Activated gamma-delta T cell treated with anti-CD3 and anti-CD28 coated beads, Interleukin-2, amount 50 U/mL, for 16 hours (primary cell): Measurements from ENCODE around the gene ADGRA3.
"Not testable (repeated sequence)": the region's sequence is repeated elsewhere in the genome, so short reads cannot be mapped to it uniquely, and the experiment has no call there.

ENCODE experiments used
- DNase-seq: peaks from one replicate; pipeline ENCODE4 v3.0.0-alpha.2; 2020; ENCODE audit warnings: low read depth

Gene ADGRA3

DNA sequence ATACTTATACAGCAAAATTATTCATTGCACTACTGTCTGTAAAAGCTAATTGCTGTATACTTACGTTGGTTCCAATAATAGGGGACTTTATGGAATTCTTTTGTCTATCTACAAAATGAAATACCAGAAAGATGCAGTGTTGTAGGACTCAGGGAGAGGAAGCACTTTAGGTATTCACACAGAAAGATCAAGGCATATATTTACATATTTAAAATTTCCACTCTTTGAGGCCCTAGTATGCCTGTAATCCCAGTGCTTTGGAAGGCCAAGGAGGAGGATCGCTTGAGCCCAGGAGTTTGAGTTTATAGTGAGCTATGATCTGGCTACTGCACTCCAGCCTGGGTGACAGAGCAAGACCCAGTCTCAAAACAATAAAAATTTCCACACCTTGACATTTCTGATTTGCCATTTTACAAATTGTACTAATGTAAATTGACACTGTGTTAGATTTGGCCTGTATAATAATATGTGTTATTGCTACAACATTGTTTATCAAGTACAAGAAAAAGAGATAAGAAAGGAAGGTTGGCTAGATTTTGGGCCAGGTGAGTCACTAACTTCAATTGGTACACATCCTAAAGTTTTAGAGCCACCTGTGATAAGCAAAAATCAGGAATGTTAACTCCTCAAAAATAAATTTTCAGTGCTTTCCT lies 35.1 kb downstream of the ADGRA3 start:
- no peak for DNase-seq

DNA sequence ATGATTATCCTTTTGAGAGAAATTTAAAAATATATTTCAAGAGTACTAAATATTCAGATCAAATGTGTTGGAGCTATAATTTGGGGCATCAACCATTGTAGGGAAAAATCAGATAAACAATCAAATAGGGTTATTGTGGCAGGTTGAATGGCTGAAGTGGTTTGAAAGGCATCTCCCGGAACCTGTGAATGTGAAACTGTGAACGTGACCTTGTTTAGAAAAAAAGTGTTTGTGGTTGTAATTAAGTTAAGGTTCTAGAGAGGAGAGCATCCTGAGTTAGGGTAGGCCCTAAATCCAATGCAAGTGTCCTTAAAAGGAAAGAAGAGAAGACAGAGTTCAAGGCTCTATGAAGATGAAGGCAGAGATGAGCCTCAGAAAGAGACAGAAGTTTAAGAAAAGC lies 37.4 kb downstream of the ADGRA3 start:
- no peak for DNase-seq

GRCh38 chr4:22477813-22478182 lies 38.1 kb downstream of the ADGRA3 start:
- no peak for DNase-seq

DNA sequence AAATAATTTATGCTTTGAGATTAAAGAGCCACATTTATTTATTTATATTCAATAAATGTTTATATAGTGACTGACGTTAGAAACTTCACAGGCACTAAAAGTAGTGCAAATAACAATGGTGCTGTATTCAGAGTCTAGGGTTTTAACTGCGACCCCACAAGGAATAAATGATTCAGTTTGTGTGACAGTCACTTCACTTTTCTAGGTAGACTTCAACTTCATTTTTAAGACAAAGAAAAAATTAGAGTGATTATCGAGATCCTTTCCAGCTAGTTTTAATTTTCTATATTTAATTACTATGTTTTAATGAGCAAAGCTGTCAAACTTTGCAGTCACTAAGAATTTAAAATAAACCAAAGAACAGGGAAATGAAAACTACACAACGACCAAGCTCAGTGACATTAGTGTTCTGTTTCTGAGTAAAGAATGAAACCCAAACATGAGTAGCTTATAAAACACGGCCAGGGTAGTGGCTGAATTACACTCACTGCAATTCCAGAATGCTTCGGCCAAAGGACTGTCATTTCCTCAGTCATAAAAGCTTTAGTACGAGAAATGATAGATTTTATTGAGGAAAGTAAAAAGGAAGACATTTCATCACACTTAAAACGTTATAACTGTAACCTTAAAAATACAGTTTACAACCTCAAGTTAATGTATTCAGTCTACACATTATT lies 38.6 kb downstream of the ADGRA3 start:
- DNase-seq = no peak

GRCh38 chr4:22476011-22476410 lies 39.9 kb downstream of the ADGRA3 start:
- DNase-seq = no peak

DNA sequence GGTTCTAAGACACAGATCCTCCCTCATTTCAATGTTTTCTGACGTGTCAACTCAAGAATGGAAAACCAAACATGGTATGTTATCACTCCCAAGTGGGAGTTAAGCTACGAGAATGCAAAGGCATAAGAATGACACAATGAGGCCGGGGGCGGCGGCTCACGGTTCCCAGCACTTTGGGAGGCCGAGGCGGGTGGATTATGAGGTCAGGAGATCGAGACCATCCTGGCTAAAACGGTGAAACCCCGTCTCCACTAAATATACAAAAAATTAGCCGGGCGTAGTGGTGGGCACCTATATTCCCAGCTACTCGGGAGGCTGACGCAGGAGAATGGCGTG lies 40.6 kb downstream of the ADGRA3 start:
- not testable (repeated sequence) for DNase-seq

DNA sequence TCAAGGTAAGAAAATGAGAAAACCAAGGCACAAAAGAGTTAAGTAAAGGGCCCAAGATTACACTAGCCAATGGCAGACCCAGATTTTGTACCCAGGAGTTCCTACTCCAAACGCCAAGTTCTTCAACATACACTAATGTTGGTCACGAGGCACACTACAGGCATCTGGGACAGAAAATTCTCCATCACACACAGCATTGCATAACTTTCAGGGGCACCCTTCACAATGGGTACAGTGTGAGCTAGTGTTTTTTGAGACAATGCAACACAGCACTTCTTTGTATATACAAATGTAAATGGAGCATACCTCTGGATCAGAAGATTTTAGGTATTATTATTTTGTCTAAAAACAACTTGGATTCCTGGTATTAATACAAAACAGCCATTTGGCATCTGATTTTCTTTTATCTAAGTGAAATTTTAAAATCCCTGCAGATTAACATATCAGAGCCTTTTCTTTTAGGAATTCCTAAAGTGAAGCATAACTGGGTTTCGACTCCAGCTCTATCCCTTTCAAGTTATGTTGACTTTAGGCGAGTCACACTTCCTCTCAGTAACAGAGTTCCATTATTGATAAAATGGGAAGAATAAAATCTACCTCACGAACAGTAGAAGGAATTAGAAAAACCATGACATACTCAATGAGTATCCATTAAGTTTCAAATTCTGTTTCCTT lies 41.1 kb downstream of the ADGRA3 start:
- no peak for DNase-seq

GRCh38 chr4:22473268-22473667 lies 42.6 kb downstream of the ADGRA3 start:
- no peak for DNase-seq

GRCh38 chr4:22471999-22472461 lies 43.8 kb downstream of the ADGRA3 start:
- no peak for DNase-seq

- DNase-seq = no peak
Observed at GRCh38 chr4:22471419-22471818, 44.4 kb downstream of the ADGRA3 start.

GRCh38 chr4:22466581-22466980 lies 49.3 kb downstream of the ADGRA3 start:
- no peak for DNase-seq

GRCh38 chr4:22465996-22466395 lies 49.9 kb downstream of the ADGRA3 start:
- DNase-seq = no peak

DNA sequence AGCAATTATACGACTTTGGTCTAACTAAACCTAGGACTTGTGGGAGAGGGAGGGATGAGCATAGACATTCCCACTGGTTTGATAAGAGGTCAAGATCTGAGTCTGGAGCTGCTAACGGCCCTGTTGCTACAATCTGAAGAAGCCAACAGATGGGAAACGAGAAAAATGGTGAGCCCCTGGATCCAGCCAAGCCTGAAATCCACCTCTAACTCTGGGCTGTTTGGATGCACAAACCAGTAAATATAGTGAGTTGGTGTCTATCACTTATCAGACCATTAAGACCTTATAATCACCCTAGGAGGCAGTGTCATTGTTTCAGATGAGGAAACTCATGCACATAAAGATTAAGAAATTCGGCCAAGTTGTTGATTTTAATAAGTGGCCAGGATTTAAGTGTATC lies 50.5 kb downstream of the ADGRA3 start:
- DNase-seq = no peak

DNA sequence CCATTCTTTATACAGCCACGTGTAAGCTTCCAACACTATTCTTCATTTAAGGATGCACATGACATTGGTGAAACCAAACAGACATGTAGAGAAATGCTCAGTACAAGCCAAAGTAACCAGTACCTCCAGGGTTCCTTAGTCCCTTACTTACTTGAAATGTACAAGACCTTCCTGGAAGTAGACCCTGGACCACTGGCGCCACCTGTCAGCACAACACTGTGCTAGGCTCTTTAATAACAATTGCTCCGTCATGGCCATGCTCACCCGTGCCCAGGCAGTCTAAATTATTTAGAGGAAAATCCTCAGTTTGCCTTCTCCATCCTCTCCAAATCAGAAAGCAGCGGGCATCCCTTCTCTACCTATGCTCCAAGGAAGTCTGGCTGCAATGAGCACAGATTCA lies 52.7 kb downstream of the ADGRA3 start:
- no peak for DNase-seq

DNA sequence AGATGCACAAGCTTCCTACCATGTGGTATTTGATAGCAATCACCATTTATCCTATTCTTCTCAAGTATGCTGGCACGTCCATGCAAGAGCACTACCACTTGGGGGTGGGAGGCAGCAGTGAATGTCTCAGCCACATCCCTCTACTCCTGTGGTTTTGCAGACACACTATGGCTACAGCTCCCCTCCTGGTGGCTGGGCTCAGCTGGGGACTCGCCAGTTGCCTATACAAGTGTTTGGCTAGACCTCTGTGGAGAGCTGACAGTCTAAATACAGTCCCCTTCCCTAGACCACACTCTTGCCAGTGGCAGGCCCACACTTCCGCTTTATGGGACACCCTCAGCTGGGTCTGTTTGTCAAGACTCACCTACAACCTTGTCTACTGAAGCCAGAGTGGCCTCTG lies 53.2 kb downstream of the ADGRA3 start:
- no peak for DNase-seq

DNA sequence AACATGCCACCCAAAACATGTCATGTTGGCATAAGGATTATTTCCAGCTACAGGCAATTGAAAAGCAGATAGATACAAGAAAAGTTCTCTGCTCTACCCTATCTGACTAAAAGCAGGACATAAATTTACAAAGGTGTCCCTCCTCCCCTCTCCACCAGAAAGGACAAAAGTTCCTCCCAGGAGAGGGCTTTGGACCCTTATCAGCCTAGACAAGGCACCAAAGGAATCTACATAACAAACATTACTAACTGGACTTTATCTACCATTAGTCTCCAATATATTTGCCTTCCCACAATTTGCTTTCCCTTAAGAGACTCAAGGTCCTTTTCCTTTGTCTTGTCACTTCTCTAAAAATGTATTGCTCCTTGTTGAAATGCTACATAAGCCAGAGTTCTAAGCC lies 55.6 kb downstream of the ADGRA3 start:
- DNase-seq = no peak

DNA sequence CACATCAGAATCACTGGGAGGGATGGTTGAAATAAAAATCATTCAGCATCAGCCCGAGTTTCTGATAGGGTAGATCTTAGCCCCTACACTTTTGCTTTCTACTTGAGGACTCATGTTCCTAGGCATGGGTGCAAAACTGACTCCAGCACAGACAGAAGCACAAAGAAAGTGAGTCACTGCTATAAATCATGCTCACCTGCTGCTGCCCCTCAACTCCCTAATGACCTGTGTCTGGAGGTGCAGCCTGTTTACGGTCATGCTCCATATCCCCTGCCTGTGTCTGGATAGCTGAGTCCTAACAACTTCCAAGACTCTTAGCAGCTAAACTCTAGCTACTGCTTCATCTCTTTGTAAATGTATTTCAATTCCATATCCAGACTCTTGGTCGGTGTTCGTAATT lies 57.8 kb downstream of the ADGRA3 start:
- no peak for DNase-seq

GRCh38 chr4:22457348-22457747 lies 58.5 kb downstream of the ADGRA3 start:
- no peak for DNase-seq

DNA sequence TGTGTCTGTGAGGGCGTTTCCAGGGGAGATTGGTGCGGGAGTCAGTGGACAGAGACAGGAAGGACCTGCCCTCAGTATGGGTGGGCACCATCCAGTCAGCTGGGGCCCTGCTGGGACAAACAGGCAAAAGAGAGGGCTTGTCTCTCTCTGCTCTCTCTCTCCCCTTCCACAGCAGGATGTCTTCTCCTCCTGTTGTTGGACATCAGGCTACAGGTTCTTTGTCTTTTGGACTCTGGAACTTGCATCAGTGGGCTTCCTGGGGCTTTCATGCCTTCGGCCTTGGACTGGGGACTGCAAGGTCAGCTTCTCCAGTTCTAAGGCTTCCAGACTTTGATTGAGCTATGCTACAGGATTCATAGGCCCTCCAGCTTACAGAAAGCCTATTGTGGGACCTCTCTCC lies 59.6 kb downstream of the ADGRA3 start:
- no peak for DNase-seq

GRCh38 chr4:22454955-22455354 lies 60.9 kb downstream of the ADGRA3 start:
- DNase-seq = no peak

DNA sequence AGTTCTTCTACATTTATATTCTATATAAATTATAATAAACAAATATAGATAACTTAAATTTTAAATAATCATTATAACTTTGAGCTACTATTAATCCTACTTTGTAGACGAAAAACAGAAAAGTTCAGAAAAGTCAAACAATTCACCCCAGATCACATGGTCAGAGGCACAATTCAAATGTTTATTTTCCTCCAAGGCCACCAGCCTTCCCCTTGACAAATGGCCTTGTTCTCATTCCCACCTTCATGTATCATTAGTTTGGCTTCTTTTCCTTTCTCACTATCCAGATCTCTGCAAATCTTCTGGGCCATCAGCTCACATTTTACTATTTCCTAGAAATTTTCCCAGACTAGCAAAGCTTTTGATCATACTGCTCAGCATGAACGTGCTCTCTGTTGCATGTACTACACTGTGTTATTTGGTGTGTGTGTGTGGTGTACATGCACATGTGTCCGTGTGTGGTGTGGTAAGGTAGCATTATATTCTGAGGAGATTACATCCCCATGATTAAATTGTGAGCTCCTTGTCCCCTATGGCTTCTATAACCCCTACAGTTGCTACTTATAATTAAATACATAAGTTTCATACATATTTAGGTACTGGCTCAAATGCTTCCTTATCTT lies 61.5 kb downstream of the ADGRA3 start:
- DNase-seq = no peak

DNA sequence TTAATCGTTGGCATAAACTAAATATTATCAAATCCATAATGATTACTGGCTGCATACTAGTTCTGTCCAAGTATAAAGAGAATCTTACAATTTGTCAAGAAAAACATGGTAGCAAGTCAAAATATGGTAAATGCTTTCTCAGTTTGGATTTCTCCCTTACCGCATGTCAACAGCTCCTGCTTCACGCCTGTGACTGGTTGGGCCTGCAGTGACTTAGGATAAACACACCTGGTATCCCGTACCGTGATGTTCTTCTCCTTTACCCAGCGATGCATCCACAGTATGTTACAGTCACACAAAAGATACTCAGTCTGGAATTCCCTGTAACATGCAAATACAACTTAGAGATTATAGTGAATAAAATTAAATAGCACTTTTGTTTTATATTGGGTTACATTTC lies 71.1 kb downstream of the ADGRA3 start:
- DNase-seq = no peak

DNA sequence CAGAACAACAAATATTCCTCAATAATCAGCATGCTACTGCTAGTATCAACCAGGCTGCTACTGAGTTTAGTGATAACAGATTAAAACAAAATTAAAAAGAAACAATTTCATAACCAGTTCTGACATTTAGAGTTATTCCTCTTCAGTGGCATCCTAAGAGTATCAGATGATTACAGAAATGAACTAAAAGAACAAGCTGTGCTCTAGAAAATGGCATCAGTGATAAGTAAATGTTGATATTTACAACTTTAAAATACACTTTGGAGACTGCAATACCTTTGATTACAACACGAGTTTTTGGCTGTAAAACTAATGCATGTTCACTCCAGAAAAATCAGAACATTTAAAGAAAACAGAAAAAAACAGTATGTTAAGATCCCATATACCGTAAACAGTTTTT lies 72.9 kb downstream of the ADGRA3 start:
- no peak for DNase-seq
